ENCODE results near the gene NOVA1.

- no peak for TF ChIP-seq EZH2 (IDR thresholded peaks at IDR 0.05)
- TF ChIP-seq POLR2AphosphoS5 (IDR thresholded peaks at IDR 0.05; ENCODE audit: borderline replicate concordance, low read depth, low read length) = no peak
Measured at GRCh38 chr14:26486922-26487321, 110.9 kb downstream of the NOVA1 start.
